ENCODE results near the gene GPANK1.

GPANK1 gene

DNA sequence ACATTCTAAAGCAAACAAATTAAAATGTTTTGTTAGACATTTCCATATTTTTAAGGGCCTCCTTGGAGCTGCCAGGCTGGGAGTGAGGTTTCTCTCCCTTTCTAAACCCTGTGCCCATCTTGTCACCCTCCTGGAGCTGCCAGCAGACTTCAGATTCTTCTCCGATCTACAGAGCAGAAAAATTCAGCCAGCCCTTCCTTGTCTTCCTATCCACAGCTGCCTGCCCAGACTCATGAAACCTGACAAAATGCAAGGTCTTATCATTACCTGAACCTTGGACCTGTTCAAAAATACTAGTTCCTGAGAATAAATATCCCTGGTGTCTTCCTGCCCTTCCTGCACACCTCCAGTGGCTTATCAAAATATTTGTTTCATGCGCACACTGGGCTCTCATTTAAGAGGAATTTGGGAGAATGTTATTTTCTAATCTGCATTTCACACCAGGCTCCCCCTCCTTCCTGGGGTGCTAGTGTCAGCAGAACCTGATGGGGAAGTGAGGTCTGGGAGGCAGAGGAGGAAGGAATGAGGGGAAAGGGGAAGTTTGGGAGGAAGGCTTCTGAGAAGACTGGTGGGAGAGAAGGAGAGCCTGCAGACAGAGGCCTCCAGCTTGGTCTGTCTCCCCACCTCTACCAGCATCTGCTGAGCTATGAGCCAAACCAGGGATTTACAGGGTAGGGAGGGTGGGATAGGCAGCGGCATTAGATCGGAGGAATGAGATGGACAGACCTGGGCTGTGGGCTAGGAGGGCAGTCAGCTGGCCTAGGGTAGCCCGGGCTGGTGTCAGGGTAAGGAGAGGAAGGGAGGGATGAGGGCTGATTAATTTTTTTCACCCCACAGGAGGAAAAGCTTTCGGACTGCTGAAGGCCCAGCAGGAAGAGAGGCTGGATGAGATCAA, 49.9 kb downstream of the GPANK1 start, which contains the start of gene AIF1:
AIF1 (plus strand) TSS at position 551 of the 895 bp plus-strand sequence; CDS start at position 647, 96 bp downstream.
- DNase-seq = no peak

DNA sequence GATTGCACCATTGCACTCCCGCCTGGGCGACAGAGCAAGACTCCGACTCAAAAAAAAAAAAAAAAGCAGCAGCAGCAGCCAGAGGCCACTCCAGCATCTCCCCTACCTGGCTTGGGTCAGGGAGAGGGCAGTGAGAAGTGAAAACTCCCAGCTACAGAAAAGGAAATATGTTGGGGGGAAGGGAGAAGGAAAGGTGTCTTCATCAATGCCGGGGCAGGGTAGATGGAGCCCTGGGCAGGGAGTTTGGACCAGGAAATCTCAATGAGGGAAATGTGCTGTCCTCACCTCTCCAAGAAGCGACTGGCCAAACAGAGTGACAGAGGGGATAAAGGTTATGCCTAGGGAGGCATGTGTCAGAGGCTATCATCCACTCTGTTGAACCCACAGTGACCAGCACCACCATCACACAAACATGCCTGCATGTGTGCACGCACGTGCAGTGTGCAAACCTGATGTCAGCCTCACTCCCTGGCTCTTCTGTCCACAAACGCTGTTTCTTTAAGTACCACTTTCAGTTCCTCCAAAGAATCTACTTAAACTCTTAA, 50.6 kb downstream of the GPANK1 start:
- DNase-seq = no peak
